ENCODE results near the gene ASB13.

- TF ChIP-seq EZH2 (IDR thresholded peaks at IDR 0.05) (no peak), POLR2AphosphoS5 (IDR thresholded peaks at IDR 0.05; ENCODE audit: borderline replicate concordance, low read depth, low read length) (no peak), FOXP2 (optimal IDR thresholded peaks at IDR 0.05; ENCODE audit: control extremely low read depth, extremely low read length, insufficient read depth) (no peak)
These were observed 17.6 kb downstream of the ASB13 start for GRCh38 chr10:5648494-5649457.

Data from SK-N-MC (cell line).